Stomach (tissue), 4 donors: ENCODE data around the gene SLIT1.

Experiments
- EP300 ChIP-seq: sonication (generic); formaldehyde crosslinking; IDR thresholded peaks from one replicate; pipeline ENCODE4 v1.6.1; 2017; ENCODE audit warnings: antibody characterized with exemption
- POLR2A ChIP-seq, 4 donors: fragments of 450-650 bp; IDR thresholded peaks; one replicate each; pipeline ENCODE4 v1.6.1; 2016; ENCODE audit warnings: antibody characterized with exemption in 4 of 4, control low read depth in 2 of 4, mild to moderate bottlenecking in 1 of 4, moderate library complexity in 1 of 4
- POLR2AphosphoS5 ChIP-seq, 3 donors: sonication (generic); formaldehyde crosslinking; IDR thresholded peaks; one replicate each; pipeline ENCODE4 v1.6.1; 2016; ENCODE audit warnings: antibody characterized with exemption in 3 of 3
- TF ChIP-seq, protein P1 (sequence below), 7 experiments: fragments of 450-650 bp in 4 of 7; fragments of 200-600 bp in 3 of 7; sonication (generic) in 3 of 7; IDR thresholded peaks; one replicate each; pipeline ENCODE4 v1.5.1; 2016 to 2019; ENCODE audit warnings: antibody characterized with exemption in 7 of 7, control low read depth in 2 of 7, mild to moderate bottlenecking in 1 of 7

DNA sequence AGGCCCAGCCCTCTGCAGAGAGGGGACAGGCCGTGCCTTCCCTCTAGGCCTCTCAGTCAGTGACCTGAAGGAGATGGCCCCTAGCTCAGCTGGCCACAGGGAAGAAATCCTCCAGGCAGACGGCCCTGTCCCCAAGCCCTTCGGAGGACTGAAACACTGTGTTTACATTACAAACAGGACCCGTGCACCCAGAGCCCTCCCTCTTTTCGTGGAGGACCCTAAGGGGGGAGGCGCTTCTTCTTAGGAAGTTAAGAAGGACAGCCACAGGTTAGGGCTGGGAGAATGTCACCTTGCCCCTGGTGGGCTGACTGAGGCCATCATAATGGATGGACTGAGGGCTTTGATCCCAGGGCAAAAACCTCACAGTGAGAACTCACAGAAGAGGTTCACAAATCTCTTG is 154.9 kb downstream of the SLIT1 start:
- TF ChIP-seq EP300 (no peak), POLR2A (IDR thresholded peaks at IDR 0.05) (no peak), POLR2AphosphoS5 (IDR thresholded peaks at IDR 0.05) (no peak)
- TF ChIP-seq, protein P1, sequence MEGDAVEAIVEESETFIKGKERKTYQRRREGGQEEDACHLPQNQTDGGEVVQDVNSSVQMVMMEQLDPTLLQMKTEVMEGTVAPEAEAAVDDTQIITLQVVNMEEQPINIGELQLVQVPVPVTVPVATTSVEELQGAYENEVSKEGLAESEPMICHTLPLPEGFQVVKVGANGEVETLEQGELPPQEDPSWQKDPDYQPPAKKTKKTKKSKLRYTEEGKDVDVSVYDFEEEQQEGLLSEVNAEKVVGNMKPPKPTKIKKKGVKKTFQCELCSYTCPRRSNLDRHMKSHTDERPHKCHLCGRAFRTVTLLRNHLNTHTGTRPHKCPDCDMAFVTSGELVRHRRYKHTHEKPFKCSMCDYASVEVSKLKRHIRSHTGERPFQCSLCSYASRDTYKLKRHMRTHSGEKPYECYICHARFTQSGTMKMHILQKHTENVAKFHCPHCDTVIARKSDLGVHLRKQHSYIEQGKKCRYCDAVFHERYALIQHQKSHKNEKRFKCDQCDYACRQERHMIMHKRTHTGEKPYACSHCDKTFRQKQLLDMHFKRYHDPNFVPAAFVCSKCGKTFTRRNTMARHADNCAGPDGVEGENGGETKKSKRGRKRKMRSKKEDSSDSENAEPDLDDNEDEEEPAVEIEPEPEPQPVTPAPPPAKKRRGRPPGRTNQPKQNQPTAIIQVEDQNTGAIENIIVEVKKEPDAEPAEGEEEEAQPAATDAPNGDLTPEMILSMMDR (IDR thresholded peaks at IDR 0.05): no peak
